GM12878 (cell line): ENCODE data around the gene LRBA. TPM values are rescaled to one million over a fixed set of nuclear protein-coding genes. Genes with fewer than 3 reads are reported as not detected.
"Not testable (repeated sequence)": the region's sequence is repeated elsewhere in the genome, so short reads cannot be mapped to it uniquely, and the experiment has no call there.

Experiments
- ATAC-seq: fragments of 200-7000 bp; cut with Tn5 transposase; 3 replicates; pipeline ENCODE4 v1.9.1; 2020; ENCODE audit warnings: mild to moderate bottlenecking, moderate library complexity
- BruUV-seq: library from RNA; stranded (reverse); fragments of 400-500 nt; replicated peaks from 2 replicates; lab custom pipeline; 2021; lab: Mats Ljungman, UMichigan
- CTCF ChIA-PET: fragments of 300-600 bp; sonication (Branson Sonifier 250); formaldehyde crosslinking; extraction: SDS; loops from one replicate; lab custom pipeline; 2021; ENCODE audit warnings: inconsistent platforms; lab: Yijun Ruan, JAX
- POLR2A ChIA-PET: fragments of 350-600 bp; formaldehyde crosslinking; extraction: SDS; loops from one replicate; lab custom pipeline; 2021; ENCODE audit warnings: inconsistent platforms; lab: Charles Lee
- RAD21 ChIA-PET: fragments of 300-600 bp; sonication (Branson Sonifier 250); formaldehyde crosslinking; loops from one replicate; lab custom pipeline; 2023; ENCODE audit warnings: antibody characterized with exemption; ENCODE audit not compliant: unreplicated experiment; lab: Charles Lee
- SMC1A ChIA-PET: fragments of 300-600 bp; sonication (Branson Sonifier 250); formaldehyde crosslinking; loops from one replicate; lab custom pipeline; 2023; ENCODE audit not compliant: unreplicated experiment, uncharacterized antibody; lab: Charles Lee
- DNase-seq: peaks from one replicate; pipeline ENCODE4 v3.0.0-alpha.2; 2011; ENCODE audit warnings: low read depth, low spot score
- FAIRE-seq: peaks from 3 replicates; lab custom pipeline; 2011; peaks lifted over from hg19 to GRCh38; lab: Jason Lieb, UNC
- H2AFZ ChIP-seq: 2 replicates; pipeline ENCODE4 v1.6.0; 2011; ENCODE audit warnings: low read depth, low read length, control low read depth; ENCODE audit not compliant: control insufficient read depth
- H3K27ac ChIP-seq: 2 replicates; pipeline ENCODE4 v1.5.1; 2011; ENCODE audit warnings: control low read depth; ENCODE audit not compliant: control insufficient read depth, insufficient read depth
- H3K27me3 ChIP-seq, 2 experiments: replicated peaks in 1 of 2; 2 replicates each; pipeline versions ENCODE4 v1.6.0 to v1.6.1; 2011; ENCODE audit warnings: low read length in 1 of 2; ENCODE audit not compliant: control insufficient read depth in 2 of 2, insufficient read depth in 2 of 2
- H3K36me3 ChIP-seq, 2 experiments: 2 replicates each; pipeline ENCODE4 v1.5.1; 2011; ENCODE audit warnings: low read length in 1 of 2; ENCODE audit not compliant: control insufficient read depth in 2 of 2, insufficient read depth in 2 of 2
- H3K4me1 ChIP-seq: 2 replicates; pipeline ENCODE4 v1.6.1; 2011; ENCODE audit warnings: mild to moderate bottlenecking, low read length, moderate library complexity, mixed read lengths; ENCODE audit not compliant: control insufficient read depth, insufficient read depth
- H3K4me2 ChIP-seq: 2 replicates; pipeline ENCODE4 v1.6.0; 2011; ENCODE audit warnings: control low read depth; ENCODE audit not compliant: control insufficient read depth, insufficient read depth
- H3K4me3 ChIP-seq: fragments of 200-600 bp; sonication (generic); 2 replicates; pipeline ENCODE4 v1.5.1; 2016
- H3K79me2 ChIP-seq: 2 replicates; pipeline ENCODE4 v1.6.0; 2011; ENCODE audit warnings: low read length; ENCODE audit not compliant: control insufficient read depth, insufficient read depth
- H3K9ac ChIP-seq: 2 replicates; pipeline ENCODE4 v1.8.0; 2011; ENCODE audit warnings: low read length, control low read depth, mixed read lengths; ENCODE audit not compliant: control insufficient read depth, insufficient read depth
- H3K9me3 ChIP-seq: replicated peaks from 3 replicates; pipeline ENCODE4 v1.5.1; 2011; ENCODE audit warnings: mild to moderate bottlenecking, low read length; ENCODE audit not compliant: control insufficient read depth, insufficient read depth
- H4K20me1 ChIP-seq: 2 replicates; pipeline ENCODE4 v1.6.0; 2011; ENCODE audit not compliant: control insufficient read depth, insufficient read depth
- BHLHE40 ChIP-seq, 2 experiments: fragments of 450-650 bp in 1 of 2; IDR thresholded peaks; 2 replicates each; pipeline ENCODE4 v1.6.1; 2011 to 2017; ENCODE audit warnings: low read depth in 2 of 2, borderline replicate concordance in 1 of 2, improper control_type of control experiment in 1 of 2, low read length in 1 of 2, mild to moderate bottlenecking in 1 of 2
- CREB1 ChIP-seq: IDR thresholded peaks from 2 replicates; pipeline ENCODE4 v1.6.1; 2012; ENCODE audit warnings: low read depth, mild to moderate bottlenecking, inconsistent platforms
- ESRRA ChIP-seq: IDR thresholded peaks from 2 replicates; pipeline ENCODE4 v1.6.1; 2012; ENCODE audit warnings: mild to moderate bottlenecking, low read length, improper control_type of control experiment
- ETV6 ChIP-seq, 2 experiments: fragments of 450-650 bp in 1 of 2; IDR thresholded peaks in 1 of 2; conservative IDR thresholded peaks in 1 of 2; 2 replicates each; pipeline ENCODE4 v1.6.1; 2014; ENCODE audit warnings: antibody characterized with exemption in 1 of 2, borderline replicate concordance in 1 of 2, low read depth in 1 of 2, mild to moderate bottlenecking in 1 of 2, moderate library complexity in 1 of 2
- SREBF1 ChIP-seq: IDR thresholded peaks from 2 replicates; pipeline ENCODE4 v1.6.1; 2012; ENCODE audit warnings: mild to moderate bottlenecking, low read length
- STAT3 ChIP-seq: IDR thresholded peaks from 2 replicates; pipeline ENCODE4 v1.6.1; 2011; ENCODE audit warnings: low read depth, low read length, improper control_type of control experiment
- ZSCAN29 ChIP-seq: fragments of 450-650 bp; IDR thresholded peaks from 2 replicates; pipeline ENCODE4 v1.6.1; 2017; ENCODE audit warnings: mild to moderate bottlenecking, moderate library complexity
- WGBS: methylation state at CpG from one replicate; pipeline ENCODE4 v1.1.6; 2016; ENCODE audit warnings: low lambda C conversion rate; ENCODE audit not compliant: insufficient replicate concordance, insufficient coverage; ENCODE audit errors: missing lambda C conversion rate; 5-methylcytosine and 5-hydroxymethylcytosine counted together
- in situ Hi-C: fragments of 300-500 bp; cut with MboI; formaldehyde crosslinking; loops from 9 replicates; pipeline ENCODE4 v1.14.3; 2018; ENCODE audit warnings: mixed read lengths
- intact Hi-C: fragments of 100-400 bp; cut with micrococcal nuclease; formaldehyde crosslinking; loops from one replicate; pipeline ENCODE4 v1.14.2; 2022; ENCODE audit not compliant: unreplicated experiment
- polyA plus RNA-seq, 11 experiments: library from polyadenylated mRNA; depleted of rRNA in 4 of 11; unstranded in 6 of 11; stranded (reverse) in 5 of 11; fragments of >200 nt; fragmentation: Nextera tagmentation in 4 of 11; fragmentation: Illumina TruSeq in 1 of 11; extraction: Ambion mirVana in 4 of 11; extraction: Trizol in 1 of 11; gene quantifications; 1 replicate in 1 of 11; 2 replicates in 10 of 11; pipeline versions ENCODE4 v1.2.1 to v1.2.3, GENCODE V29; 2011 to 2016; ENCODE audit warnings: inconsistent platforms in 2 of 11, missing spikeins in 2 of 11, low read depth in 1 of 11
- total RNA-seq, 4 experiments: library from RNA; depleted of rRNA in 3 of 4; stranded (reverse); fragments of >200 nt in 3 of 4; fragmentation: Illumina TruSeq in 1 of 4; extraction: Trizol in 1 of 4; gene quantifications; 2 replicates each; pipeline versions ENCODE4 v1.2.1 to v1.2.3, GENCODE V29; 2013 to 2021

Gene LRBA
- total and polyA plus RNA-seq, 10 of the 15 experiments (the other 5 are each of a cell fraction or from before 2014, with no cell fraction given) = 20.3 to 93.4 (median 55.0) TPM

DNA sequence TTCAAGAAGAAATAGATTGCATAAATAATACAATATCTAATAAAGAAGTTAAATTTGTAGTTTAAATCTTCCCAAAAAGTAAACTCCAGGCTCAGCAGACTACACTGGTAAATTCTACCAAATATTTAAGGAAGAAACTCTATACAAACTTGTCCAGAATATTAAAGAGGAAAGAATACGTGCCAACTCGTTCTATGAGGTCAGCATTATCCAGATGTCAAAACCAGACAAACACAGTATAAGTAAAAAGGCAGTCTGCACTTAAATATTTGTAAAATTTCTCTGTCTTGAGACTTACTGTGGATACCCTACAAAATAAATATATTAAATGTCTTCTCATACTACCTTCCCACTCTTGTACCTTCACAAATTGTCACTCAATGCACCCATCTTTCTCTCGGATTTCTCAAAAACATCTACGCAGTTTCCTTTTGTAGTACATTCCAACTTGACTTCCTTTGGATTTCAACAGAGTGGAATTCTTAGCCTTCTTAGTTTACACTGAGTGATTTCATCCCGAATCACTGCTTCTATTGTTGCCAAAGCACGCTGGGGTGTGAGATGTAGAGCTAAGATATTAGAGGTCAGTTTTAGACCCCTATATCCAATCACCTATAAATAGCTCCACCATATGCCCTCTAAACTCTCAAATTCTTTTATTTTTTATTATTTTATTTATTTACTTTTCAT lies 504.8 kb downstream of the LRBA start (continued):
- TF ChIP-seq ZSCAN29 = no peak
- TF ChIP-seq SREBF1 = no peak
- no peak for TF ChIP-seq BHLHE40 (IDR thresholded peaks at IDR 0.05; ENCODE audit: borderline replicate concordance in 1 of 2, low read depth in 2 of 2, low read length in 1 of 2)
- no peak for TF ChIP-seq ETV6 (conservative IDR thresholded peaks at IDR 0.05 in 1 of 2, IDR thresholded peaks at IDR 0.05 in 1 of 2; ENCODE audit: borderline replicate concordance in 1 of 2, low read depth in 1 of 2)
- no peak for TF ChIP-seq CREB1
- TF ChIP-seq STAT3 = no peak
- no peak for TF ChIP-seq ESRRA

DNA sequence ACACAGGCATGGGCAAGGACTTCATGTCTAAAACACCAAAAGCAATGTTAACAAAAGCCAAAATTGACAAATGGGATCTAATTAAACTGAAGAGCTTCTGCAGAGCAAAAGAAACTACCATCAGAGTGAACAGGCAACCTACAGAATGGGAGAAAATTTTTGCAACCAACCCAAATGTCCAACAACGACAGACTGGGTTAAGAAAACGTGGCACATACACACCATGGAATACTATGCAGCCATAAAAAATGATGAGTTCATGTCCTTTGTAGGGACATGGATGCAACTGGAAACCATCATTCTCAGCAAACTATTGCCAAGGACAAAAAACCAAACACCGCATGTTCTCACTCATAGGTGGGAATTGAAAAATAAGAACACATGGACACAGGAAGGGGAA lies 507.4 kb downstream of the LRBA start:
- FAIRE-seq, SMC1A ChIA-PET, H4K20me1 ChIP-seq, H3K36me3 ChIP-seq, H3K27ac ChIP-seq, H3K9ac ChIP-seq, CTCF ChIA-PET, H2AFZ ChIP-seq, in situ Hi-C loops, H3K4me1 ChIP-seq, intact Hi-C loops, H3K27me3 ChIP-seq, ATAC-seq, RAD21 ChIA-PET, H3K79me2 ChIP-seq, H3K4me3 ChIP-seq, POLR2A ChIA-PET, H3K9me3 ChIP-seq, BruUV-seq, DNase-seq, H3K4me2 ChIP-seq: not testable (repeated sequence)
- WGBS = 97% methylated on average over 3 of the region's 3 CpGs
